ENCODE data around the gene DENND4A.
"Not testable (repeated sequence)": the region's sequence is repeated elsewhere in the genome, so short reads cannot be mapped to it uniquely, and the experiment has no call there.

Gene DENND4A

DNA sequence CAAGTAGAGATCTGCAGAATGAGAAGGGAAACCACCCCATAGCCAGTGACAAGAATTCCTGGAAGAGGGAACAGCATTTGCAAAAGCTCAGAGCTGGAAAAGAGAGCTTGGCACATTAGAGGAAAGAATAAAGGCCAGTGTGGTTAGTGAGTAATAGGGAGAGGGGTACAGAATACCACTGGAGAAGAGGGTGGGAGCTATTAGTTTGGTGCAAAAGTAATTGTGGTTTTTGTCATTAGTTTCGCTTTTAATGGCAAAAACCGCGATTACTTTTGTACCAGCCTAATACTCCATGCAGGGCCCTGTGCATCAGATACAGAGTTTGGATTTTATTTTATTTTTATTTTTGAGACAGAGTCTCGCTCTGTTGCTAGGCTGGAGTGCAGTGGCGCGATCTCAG is 160.6 kb downstream of the DENND4A start:
- peak; percentile 39 for DNase-seq (ENCODE audit: low spot score)

DNA sequence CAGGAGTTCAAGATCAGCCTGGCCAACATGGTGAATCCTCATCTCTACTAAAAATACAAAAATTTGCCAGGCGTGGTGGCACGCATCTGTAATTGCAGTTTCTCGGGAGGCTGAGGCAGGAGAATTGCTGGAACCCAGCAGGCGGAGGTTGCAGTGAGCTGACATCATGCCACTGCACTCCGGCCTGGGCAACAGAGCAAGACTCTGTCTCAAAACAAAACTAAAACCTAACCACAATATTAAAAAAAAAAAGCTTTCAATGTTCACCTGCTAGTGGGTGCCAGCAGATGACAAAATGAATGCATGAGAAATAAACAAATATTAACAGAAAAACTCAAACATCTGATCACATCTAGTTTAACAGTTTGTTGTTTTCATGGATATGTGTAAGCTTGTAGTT is 161.3 kb downstream of the DENND4A start:
- DNase-seq (ENCODE audit: low spot score): peak; percentile 53

DNA sequence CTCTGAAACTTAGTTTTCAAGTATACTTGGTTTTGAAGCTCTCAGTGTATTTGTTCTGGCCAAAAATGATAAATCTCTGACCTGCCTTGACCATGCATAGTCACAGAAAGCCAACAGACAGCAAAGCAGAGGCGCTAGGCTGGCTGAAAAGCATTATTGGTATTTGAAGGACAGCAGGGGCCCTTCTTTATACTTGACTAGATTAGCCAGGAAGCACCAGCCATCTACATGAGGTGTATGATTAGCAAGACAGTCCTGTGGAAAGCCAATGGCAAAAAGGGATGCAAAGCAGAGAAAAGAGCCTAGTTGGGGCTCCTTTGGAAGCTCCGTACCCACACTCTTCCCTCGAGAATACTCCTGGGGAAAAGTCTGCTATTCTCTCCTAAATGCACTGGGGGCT is 162.5 kb downstream of the DENND4A start:
- no peak for DNase-seq (ENCODE audit: low spot score)

DNA sequence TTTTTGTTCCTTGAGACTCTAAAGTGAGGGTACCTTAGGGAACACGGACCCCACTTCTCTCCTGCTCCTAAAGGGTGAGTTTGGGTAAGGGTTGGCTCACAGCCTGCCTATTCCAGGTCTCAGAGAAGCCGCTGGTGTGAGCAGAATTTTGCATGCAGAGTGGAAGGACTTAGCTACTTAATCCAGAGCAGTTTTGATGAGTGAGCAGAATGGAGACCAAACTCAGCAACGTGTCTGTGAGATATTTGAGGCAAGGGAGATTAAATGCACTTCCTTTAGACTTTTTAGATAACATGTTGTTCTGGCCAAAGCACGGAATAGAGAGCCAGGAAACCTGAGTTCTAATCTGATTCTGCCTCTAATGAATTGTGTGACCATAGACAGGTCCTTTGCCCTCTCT is 165.2 kb downstream of the DENND4A start:
- DNase-seq (ENCODE audit: low spot score): no peak

DNA sequence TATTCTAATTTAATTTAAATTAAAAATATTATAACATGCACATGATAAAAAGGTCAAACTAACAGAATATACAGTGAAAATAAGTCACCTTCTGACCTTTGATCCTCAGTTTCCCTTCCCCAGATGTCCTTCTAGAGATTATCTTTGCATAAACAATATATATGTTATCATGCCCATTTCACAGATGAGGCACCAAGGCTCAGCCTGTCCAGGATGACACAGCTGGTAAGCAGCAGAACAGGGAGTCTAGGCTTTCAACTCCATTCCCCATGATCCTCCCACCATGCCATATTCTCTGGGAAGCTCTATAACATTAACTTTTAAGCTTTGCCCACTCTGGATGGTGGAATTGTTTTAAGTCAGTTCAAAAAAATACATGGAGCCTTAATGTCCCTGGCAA is 169.0 kb downstream of the DENND4A start:
- DNase-seq (ENCODE audit: low spot score): no peak

DNA sequence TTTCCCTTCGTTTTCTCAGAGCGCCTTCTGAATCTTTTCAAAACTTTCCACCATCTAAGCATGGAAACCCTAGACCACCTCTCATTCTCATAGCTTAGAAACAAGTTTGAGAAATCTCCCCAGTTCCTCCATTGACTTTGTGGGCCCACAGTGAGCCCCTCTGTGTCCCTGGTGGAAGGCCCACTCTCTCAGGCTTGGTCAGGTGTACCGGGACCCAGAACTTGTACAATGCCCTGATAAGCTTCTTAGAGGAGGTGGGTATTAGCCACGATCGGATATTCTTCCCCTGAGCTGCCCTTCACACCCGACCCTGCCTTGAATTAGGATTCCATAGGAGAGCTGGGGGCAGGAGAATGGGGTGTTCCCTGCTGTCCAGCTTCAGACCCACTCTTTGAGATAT is 170.5 kb downstream of the DENND4A start, which contains the start of gene SLC24A1:
TSS of gene SLC24A1 (plus strand) at position 301 of the 400 bp plus-strand sequence. CDS start 2,143 bp downstream, outside the sequence.
- DNase-seq (ENCODE audit: low spot score): no peak

DNA sequence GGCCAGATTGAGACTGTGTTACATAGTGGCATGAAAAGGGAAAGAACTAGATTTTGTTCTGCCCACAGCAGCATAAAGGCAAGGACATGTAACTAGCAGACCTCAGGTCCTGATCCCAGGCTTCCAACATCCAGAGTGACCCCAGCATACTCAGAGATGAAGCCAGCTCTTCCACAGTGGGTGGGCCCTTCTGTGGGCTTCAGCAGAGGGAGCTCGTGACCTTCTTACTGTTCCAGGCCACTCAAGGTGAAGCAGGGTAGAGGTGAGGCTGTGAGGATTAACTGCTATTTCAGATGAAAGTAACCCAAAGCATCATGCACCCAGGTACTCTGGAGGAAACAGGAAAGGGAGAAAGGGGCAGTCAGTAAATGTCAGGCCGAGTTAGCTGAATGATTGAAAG is 171.3 kb downstream of the DENND4A start:
- no peak for DNase-seq (ENCODE audit: low spot score)

DNA sequence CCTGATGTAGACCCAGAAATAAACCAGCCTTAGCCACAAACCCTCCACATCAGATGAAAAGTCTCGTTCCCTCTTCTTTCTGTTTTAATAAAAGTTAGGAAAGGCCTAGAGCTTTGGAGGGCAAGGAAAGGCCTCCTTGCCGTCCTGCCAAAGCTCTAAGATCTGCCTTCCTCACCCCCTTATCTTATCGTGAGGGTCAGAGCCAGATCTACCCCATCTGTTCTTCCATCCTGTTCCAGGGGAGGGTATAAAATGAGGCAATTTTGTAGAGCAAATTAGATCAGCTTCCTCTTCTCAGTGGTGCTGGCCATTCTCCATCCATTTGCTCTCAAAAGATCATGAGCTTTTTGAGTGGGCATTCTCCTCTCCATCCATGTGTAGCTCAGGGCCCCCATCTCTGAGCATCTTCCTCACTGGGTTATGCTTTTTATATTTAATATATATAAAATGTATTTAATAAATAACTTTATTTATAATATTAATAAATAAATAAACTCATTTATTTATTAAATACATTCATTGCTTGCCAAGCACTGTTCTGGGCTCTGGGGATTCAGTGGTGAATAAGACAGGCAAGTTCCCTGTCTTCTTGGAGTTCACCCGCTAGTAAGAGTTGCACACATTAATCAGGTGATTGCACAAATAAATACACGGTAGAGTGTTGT is 172.3 kb downstream of the DENND4A start:
- no peak for DNase-seq (ENCODE audit: low spot score)

DNA sequence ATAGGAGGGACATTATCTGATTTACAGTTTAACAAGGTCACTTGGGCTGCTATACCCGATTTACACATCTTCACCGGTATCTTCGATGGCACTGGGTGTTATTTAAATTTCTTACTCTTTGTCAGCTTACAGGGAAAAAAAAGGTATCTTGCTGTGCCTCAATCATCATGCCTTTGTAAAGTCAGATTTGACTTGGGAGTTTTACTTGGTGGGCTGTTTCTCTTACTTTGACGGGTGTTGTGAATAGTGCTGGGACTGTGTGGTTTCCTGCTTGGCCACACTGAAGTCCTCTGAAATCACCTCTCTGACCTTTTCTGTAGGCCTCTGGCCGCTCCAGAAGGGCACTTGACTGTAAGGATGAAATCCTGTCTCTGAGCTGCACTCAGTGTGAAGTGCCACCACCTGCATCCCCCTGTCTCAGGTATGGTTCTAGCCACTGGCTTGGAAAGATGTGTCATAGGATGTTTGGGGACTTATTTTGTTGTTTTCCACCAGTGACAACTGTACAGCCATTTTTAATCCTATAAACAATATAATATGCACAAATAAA is 173.5 kb downstream of the DENND4A start:
- no peak for DNase-seq (ENCODE audit: low spot score)

DNA sequence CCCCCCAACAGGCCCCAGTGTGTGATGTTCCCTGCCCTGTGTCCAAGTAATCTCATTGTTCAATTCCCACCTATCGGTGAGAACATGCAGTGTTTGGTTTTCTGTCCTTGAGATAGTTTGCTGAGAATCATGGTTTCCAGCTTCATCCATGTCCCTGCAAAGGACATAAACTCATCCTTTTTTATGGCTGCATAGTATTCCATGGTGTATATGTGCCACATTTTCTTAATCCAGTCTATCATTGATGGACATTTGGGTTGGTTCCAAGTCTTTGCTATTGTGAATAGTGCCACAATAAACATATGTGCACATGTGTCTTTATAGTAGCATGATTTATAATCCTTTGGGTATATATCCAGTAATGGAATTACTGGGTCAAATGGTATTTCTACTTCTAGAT is 176.2 kb downstream of the DENND4A start:
- DNase-seq (ENCODE audit: low spot score): not testable (repeated sequence)

DNA sequence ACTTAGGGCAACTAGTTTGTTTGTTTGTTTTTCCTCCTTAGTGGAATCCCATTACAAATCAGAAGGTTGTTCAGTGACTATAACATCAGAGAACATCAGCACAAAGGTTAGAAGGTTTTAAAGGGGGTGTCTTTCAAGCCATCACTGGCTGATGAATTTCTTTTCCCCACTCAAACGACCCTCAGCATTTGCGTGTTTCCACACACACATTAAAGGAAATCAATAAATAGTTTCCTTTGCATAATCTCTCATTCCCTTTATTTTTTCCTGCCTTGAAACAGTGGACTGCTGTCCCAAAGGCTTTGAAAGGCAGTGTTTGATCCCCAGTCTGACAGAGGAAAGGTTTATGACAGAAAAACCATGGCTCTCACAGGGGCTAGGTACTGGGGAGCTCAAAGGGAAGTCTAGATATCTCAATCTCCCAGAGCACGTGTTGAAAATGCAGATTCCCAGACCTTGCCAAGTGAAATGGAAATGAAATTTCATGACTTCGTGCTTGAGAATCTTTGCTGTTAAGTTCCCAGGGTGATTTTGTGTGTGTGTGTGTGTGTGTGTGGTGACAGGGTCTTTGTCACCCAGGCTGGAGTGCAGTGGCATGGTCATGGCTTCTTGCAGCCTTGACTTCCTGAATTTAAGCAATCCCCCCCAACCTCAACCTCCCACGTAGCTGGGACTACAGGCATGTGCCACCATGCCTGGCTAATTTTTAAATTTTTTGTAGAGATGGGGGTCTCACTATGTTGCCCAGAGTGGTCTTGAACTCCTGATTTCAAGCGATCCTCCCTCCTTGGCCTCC is 178.9 kb downstream of the DENND4A start:
- DNase-seq (ENCODE audit: low spot score): no peak

DNA sequence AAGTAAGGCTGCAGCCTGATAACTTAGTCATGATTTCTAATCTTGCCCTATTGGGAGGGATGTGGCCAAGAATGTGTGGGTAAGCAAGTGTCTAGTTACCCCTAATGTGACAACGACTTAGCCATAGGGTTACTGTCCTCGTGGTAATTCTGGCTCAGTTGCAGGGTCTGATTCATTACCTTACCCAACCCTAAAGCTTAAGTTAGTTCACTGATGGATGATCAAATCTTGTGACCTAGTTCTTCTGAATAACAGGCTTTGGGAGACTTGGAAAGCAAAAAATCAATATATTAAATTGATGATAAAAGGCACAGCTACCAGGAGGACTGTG is 179.5 kb downstream of the DENND4A start:
- no peak for DNase-seq (ENCODE audit: low spot score)

DNA sequence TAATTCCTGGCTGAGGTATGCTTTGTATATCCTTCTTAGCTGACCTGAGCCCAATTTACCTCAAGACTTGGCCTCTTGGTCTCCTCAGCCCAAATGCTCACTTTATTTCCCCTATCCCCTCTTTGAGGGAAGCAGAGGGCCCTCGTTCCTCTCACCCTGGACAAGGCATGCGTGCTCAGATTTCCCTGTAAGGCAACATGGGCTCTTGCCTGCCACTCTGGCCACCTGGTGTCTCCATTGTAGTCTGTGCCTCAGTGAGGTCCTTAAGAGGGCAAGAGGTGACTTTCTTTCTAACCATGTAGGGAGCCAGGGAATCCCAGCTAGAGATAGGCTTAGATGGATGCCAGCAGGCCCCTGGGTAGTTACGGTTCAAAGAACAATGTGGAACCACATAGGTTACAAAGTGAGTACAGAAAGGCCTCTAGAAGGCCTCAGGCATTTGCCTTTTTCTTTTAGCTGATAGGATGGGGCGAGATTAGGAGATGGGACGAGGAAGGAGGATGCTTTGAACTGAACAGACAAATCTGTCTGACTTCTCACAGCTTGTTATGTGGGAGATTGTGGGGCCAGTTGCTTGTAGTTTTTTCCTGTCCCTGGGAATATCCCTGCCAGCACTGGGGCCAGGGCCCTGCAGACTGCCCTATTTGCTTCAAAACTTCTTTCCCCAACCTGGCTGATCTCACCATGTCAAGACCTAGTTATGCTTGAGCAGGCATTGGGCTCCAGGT is 180.0 kb downstream of the DENND4A start:
- DNase-seq (ENCODE audit: low spot score): no peak

DNA sequence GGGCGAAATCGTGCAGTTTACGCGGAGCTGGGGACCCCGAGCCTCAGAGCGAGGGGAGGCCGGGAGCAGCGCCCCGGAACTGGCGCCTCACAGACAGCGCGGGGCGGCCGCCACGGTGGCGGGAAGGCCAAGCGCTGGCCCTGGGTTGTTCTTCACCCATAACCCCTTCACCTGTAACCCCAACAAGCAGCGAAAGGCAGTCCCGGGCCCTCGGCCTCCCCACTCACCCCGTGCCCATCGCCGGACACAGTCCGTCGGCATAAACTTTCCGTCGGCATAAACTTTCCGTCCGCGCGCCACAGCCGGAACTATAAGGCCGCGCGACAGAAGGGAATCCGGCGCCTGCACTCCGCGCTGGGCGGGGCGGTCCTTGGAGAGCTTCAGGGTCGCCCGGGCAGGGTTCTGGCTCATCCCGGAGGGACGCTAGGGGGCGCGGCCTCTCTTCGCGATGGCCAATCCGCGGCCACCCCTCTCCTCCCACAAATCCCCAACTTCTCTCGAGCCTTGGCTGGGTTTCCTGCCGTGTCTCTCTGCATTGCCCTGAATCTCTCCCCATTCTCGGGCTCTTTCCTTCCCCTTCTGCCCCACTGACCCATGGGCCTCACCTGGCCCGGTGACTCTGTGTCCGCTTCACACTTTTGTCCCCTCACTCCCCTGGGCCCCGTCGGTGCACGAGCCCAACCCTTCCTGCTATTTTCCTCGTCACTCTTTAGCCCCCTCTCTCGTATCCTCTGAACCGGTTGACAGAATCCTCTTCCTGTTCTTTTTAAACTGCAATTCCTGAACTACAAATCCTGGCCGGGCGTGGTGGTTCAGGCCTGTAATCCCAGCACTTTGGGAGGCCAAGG is 181.0 kb downstream of the DENND4A start, which contains the start of gene INTS14:
TSS of gene INTS14 (minus strand) at position 261 of the 848 bp plus-strand sequence. CDS start 3,751 bp downstream, outside the sequence.
- peak; percentile 96 for DNase-seq (ENCODE audit: low spot score)
